GM18502 (cell line): ENCODE data around the gene RNF208.

Experiments used
- ATAC-seq: cut with Tn5 transposase; IDR thresholded peaks from one replicate; pipeline ENCODE4 v1.9.1; 2021; ENCODE audit warnings: mild to moderate bottlenecking; ENCODE audit not compliant: unreplicated experiment, poor library complexity

Gene RNF208

DNA sequence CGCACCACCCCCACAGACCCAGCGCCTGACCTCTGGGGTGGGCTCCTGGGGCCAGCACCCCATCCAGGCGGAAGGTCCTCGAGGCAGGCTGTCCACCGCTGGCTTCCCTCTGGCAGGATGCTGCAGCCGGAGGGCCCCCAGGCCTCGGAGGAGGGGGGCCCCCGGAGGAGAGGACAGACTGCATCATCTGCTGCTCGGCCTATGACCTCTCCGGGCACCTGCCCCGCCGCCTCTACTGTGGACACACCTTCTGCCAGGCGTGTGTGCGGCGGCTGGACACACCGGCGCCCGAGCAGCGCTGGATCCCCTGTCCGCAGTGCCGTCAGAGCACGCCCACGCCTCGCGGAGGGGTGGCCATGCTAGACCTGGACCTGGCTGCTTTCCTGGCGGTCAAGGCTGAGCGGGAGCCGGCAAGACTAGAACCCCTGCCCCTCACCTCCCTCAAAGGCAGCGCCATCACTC is 6.5 kb upstream of the RNF208 start:
- ATAC-seq, result no peak

- no peak for ATAC-seq
Measured at GRCh38 chr9:137227853-137228505, 5.9 kb upstream of the RNF208 start.

DNA sequence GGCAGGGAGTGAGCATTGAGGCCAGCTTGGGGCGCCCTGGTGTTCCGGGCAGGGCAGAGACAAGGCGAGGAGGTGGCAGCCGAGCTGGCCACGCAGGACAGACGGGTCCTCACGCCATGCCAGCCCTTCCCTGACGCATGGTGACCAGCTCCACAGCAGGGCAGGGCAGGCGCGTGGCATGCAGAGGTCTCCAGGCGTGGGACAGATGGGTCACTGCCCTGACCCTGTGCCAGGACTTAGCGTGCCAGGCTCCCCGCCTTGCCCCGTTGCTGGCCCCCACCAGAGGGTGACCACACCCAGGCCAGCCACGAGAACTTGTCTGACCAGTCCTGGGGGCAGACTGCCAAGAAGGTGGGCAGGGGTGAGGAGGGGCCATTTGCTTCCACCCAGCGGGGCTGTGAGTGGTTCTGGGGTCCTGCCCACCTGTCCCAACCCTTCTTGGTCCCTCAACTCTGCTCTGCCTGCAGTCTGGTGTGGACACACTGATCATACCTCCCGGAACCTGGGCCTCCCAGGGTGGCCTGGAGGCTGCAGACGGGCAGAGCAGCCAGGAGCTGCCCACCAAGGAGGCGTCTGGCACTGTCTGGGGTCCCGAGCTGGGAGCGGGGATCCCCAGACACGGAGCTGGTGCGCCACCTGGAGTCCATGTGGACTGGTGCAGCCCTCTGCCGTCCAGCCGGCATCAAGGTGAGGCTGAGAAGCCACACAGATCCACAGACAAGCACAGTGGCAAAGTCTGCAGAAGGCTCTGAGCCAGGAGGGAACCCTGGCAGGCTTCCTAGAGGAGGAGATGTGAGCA is 5.2 kb upstream of the RNF208 start, which contains the start of gene RNF224:
Gene RNF224, plus strand, starts transcription at position 449 of the 799 bp plus-strand sequence. CDS start 834 bp downstream, outside the sequence.
- no peak for ATAC-seq

DNA sequence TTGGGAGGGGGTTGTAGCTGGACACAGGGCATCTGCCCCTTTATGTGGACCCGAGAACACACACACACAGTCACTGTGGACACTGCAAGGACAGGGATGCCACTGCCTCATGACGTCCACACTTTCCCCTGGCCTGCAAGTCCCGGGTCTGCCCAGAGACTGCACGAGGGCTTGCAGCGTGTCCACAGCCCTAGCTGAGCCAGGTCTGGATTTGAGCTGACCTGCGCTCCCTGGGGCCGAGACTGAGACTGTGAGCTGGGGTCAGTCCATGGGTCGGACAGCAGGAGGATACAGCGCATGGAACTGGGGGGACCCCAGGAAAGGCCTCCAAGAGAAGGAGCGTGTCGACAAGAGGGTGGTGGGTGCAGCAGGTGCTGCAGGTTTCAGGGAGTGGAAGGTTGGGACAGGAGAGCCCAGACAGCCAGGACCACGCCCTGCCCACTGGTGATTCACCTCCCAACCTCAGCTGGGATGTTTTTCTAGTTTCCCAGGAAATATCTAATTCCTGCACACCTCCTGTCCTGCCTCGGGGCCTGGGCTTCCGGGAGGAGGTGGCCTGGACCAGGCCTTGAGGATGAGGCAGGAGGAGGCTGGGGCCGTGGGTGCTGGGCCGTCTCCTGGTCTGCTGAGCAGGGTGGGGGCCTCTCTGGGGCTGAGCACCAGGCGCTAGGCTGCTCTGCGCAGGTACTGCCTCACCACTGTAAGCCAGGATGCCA is 4.5 kb upstream of the RNF208 start:
- no peak for ATAC-seq

DNA sequence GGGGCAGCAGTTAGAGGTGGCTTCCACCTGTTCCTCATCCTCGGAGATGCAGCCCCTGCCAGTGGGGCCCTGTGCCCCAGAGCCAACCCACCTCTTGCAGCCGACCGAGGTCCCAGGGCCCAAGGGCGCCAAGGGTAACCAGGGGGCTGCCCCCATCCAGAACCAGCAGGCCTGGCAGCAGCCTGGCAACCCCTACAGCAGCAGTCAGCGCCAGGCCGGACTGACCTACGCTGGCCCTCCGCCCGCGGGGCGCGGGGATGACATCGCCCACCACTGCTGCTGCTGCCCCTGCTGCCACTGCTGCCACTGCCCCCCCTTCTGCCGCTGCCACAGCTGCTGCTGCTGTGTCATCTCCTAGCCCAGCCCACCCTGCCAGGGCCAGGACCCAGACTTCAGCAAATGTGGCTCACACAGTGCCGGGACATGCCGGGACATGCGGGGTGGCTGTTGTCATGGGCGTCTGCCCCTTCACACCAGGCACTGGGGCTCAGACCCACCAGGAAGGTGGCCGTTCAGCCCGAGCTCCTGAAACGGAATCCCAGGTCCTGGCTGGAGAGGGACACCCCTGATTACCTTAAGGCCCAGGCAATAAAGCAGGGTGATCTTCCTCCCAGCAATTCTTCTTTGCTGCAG is 3.8 kb upstream of the RNF208 start:
- ATAC-seq, result no peak

GRCh38 chr9:137224830-137225694 is 3.0 kb upstream of the RNF208 start, which contains the start of gene CYSRT1:
Gene CYSRT1 (plus strand): TSS chr9:137225174. CDS start chr9:137225622, 448 bp downstream.
- no peak for ATAC-seq

- peak; percentile 57 for ATAC-seq
Measured at GRCh38 chr9:137223078-137223970, 1.3 kb upstream of the RNF208 start.

- no peak for ATAC-seq
Measured at GRCh38 chr9:137221506-137222111, 431 bp downstream of the RNF208 start.

DNA sequence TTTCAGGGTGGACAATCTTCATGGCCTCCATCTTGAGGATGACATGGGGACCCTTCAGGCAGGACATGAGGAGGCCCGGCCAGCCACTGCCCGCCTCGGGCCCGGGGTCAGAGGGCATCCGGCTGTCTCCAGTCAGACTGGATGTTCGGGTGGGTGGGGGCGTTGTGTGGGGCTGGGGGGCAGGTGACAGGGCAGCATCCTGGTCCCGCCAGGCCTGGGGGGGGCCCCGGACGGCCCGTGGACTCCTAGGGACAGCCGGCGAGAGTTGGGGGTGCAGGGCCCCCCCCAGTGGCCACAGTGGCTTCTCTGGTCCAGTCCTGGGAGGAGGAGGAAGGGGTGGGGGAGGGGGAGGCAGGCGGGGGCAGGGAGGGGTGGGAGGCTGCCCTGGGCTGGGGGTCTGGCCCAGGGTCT is 940 bp downstream of the RNF208 start:
- ATAC-seq, result no peak

GRCh38 chr9:137220317-137221094 is 1.5 kb downstream of the RNF208 start:
- ATAC-seq, result no peak

GRCh38 chr9:137219757-137220316 is 2.2 kb downstream of the RNF208 start:
- ATAC-seq, result no peak

- no peak for ATAC-seq
Measured at GRCh38 chr9:137218754-137219271, 3.2 kb downstream of the RNF208 start.

DNA sequence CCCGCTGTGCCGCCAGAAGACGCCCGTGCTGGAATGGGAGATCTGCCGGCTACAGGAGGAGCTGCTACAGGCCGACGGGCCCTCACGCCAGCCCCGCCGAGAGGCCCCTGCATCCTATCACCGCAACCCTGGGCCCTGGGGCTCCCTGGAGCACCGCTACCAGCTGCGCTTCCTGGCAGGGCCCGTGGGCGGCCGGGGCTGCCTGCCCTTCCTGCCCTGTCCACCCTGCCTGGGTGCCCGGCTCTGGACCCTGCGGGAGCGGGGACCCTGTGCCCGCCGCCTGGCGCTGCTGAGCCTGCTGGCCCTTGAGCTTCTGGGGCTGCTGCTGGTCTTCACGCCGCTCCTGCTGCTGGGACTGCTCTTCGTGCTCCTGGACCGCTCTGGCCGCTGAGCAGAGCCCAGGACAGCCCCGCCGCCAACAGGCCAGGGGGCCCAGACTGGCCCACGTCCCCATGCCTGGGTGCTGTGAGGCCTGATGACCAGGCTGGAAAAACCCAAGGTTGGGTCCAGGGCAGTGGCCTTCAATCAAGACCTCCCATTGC is 3.8 kb downstream of the RNF208 start:
- ATAC-seq, result no peak

DNA sequence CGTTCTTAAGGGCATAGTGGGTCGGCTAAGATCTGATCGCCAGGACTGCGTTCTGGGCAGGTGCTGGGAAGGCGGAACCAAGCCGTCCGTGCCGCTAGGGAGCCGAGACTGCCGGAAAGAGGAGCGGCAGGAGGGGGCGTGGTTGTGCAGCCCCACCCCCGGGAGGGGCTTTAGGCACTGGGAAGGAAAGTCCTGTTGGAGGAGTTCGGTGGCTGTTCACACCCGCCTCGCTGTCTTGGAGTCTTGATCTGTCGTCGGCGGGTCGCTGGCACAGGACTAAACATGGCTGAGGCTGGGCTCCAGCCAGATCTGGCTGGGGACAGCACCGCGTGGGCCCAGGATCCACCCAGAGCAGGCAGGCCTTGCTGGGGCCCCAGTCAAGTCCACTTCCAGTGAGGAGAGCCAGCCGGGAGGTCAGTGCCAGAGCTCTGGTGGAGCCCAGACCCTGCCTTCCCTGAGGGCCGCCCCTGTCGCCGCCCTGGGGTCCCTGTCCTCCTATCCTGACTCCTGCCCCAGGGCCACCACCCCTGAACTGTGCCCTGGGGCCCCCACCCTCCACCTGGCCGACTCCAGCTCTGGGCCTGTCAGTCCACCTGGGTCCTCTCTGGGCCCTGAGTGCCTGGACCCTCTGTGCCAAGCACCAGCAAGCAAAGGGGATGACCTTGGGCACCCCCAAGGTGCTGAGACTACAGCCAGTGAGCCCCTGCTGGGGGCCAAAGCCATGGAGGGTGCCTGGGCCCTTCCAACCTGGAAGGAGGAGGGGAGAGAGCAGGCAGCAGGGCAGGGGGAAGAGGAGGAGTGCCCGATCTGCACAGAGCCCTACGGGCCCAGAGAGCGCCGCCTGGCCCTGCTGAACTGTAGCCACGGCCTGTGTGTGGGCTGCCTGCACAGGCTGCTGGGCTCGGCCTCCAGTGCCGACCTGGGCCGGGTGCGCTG is 4.5 kb downstream of the RNF208 start:
- no peak for ATAC-seq

DNA sequence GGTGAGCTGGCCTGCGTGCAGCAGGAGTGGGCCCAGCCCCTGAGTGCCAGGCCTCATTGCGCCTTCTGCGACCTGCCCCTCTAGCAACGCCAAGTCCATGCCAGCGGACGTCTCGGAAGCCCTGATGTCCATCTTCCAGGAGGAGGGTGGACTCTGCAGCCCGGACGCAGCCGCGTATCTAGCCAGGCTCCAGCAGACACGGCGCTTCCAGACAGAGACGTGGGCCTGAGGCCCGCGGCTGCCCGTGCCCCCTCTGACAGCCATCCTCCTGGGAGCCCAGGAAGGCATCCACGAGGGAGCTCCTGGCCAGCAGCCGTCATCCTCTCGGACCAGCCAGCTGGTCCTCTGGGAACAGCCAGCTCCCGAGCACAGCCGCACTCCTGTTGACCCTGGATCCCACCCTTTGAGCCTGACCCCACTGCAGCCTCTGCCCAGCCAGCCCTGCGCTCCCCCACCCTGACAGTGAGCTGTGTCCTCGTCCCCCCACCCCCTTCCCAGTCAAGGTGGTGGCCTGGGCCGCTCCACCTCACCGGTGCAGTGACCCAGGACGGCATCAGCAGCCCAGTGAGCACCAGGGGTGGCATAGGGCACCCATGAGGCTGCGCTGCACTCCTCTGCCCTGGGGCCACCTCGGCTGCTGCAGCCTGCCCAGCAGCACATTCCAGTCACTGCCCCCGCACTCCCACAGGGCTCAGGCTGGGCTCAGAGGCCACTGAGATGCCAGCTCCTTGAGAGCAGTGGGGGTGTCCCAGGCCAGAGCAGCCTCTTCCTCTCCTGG is 5.7 kb downstream of the RNF208 start:
- no peak for ATAC-seq
